ENCODE data around the gene PLXNB3.

PLXNB3 gene

GRCh38 chrX:153792368-153792767 lies 28.3 kb downstream of the PLXNB3 start:
- no peak for DNase-seq (ENCODE audit: low spot score)

DNA sequence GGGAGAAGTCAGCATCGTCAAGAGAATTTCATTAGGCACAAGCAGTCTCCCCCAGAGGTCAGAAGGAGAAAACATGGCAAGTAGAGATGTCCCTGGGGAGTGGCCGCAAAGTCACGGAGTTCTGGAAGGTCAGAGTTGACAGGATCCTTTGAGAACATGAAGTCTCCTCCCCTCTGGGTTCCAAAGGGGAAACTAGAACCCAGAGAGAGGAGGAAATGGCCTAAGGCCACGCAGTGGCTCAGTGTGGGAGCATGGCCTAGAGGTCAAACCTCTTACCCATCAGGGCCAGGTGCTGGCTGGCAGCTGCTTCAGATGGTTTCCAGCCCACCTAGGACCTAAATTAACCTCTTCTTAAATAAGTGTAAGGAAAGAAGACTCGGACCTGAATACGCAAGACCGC lies 29.2 kb downstream of the PLXNB3 start:
- DNase-seq (ENCODE audit: low spot score) = no peak

DNA sequence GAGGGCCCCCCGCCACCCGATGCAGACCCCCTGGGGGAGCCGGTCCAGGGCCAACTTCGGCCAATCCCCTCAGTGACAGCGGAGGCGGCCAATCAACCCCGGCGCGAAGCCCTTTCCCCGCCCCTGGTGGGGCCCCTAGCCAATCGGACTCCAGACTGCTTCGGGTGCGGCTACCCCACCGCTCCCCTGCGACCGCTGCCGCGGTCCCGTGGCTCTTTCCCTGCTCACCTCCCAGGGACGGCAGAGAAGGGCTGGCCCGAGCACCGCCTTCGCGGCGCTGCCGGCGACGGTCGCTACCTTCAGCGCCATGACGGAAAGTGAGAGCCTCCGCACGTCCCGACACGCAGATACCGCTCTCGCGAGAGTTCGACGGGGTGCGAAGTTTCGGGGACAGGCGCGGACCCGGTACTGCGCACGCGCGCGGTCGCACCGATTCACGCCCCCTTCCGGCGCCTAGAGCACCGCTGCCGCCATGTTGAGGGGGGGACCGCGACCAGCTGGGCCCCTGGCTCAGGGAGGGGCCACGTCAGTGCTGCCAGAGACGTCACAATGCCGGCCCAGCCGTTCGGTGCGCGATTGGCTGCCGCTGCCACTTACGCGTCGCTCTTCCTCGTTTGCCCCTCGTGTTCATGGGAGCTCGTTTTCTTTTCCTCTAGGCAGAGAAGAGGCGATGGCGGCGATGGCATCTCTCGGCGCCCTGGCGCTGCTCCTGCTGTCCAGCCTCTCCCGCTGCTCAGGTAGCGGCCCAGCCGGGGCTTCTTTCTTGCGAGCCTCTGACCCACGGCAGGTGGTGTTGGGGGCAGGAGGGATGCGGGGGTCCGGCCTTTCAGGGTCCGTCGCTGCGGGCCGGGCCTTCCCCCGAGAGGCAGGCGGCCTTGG lies 30.2 kb downstream of the PLXNB3 start, which contains the start of the genes IDH3G and SSR4:
IDH3G (minus strand) TSS at position 358 of the 879 bp plus-strand sequence; CDS start at position 309, 49 bp downstream.
SSR4 (plus strand) TSS at position 651 of the 879 bp plus-strand sequence; CDS start at position 671, 20 bp downstream.
- peak; percentile 96 for DNase-seq (ENCODE audit: low spot score)

- peak; percentile 23 for DNase-seq (ENCODE audit: low spot score)
These were observed 31.1 kb downstream of the PLXNB3 start for GRCh38 chrX:153794897-153795816.

DNA sequence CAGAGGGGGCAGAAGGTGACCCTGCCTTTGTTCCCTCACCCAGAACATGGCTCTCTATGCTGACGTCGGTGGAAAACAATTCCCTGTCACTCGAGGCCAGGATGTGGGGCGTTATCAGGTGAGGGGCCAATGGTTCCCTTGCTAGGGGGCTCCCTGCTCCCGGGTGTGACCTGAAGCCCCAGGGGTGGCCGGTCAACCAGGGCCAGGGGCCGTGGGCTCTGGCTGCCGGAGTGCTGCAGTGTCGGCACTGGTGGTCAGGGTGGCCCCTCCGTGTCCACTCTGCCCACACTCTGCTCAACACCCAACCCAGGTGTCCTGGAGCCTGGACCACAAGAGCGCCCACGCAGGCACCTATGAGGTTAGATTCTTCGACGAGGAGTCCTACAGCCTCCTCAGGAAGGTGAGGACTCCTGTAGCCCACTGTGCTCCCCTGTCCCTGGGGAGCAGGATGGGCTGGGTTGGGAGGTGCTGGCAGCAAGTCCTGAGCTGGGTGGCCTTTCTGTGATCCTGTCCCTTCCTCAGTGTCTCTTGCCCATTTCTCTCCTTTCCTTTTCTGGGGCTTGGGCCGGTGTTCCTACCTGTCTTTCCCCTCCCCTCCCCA lies 33.5 kb downstream of the PLXNB3 start:
- no peak for DNase-seq (ENCODE audit: low spot score)

GRCh38 chrX:153799326-153799725 lies 35.3 kb downstream of the PLXNB3 start:
- no peak for DNase-seq (ENCODE audit: low spot score)

- no peak for DNase-seq (ENCODE audit: low spot score)
These were observed 36.2 kb downstream of the PLXNB3 start for GRCh38 chrX:153800177-153800722.

DNA sequence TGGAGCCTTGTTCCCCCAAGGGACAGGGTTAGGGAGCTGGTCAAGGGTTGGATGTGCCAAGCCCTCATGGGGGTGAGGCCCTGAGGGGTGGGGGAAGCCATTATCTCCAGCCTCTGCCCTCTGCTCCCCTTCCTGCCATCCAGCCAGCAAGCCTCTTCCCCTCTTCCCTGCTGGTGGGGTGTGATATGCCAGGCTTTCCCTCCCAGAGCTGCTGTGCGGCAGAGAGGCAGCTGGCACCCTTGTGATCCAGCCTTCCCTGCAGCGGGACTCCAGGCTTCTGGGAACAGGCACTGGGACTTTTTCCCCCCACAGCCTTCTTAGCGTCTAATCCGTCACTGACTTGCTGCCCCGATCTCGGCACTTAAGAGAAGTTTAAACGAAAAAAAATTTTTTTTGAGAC lies 36.7 kb downstream of the PLXNB3 start:
- no peak for DNase-seq (ENCODE audit: low spot score)

GRCh38 chrX:153801669-153802068 lies 37.6 kb downstream of the PLXNB3 start:
- DNase-seq (ENCODE audit: low spot score) = no peak

DNA sequence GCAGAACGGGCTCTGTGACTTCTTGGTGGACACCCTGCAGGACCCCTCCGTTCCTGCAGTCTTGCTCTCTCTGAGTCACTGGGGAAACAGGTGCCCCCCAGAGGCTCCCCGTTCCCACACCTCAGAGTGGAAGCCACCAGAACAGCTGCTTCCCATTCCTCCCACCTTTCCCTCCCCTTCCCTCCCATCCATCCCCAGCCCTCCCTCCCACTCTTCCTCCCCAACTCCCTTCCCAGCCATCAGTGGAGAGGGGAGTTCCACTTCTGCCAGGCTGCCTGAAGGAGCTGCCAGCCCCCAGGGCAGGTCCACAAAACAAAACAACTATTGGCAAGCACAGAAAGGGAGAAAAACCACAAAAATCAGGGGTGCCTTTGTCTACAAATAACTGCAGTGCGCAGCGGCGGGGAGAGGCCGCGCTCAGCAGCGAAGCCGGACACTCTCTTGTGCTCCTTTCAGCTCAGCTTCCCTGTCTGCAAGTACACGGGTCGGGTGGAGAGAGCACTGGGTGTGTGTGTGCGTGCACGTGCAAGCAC lies 38.5 kb downstream of the PLXNB3 start:
- no peak for DNase-seq (ENCODE audit: low spot score)

DNA sequence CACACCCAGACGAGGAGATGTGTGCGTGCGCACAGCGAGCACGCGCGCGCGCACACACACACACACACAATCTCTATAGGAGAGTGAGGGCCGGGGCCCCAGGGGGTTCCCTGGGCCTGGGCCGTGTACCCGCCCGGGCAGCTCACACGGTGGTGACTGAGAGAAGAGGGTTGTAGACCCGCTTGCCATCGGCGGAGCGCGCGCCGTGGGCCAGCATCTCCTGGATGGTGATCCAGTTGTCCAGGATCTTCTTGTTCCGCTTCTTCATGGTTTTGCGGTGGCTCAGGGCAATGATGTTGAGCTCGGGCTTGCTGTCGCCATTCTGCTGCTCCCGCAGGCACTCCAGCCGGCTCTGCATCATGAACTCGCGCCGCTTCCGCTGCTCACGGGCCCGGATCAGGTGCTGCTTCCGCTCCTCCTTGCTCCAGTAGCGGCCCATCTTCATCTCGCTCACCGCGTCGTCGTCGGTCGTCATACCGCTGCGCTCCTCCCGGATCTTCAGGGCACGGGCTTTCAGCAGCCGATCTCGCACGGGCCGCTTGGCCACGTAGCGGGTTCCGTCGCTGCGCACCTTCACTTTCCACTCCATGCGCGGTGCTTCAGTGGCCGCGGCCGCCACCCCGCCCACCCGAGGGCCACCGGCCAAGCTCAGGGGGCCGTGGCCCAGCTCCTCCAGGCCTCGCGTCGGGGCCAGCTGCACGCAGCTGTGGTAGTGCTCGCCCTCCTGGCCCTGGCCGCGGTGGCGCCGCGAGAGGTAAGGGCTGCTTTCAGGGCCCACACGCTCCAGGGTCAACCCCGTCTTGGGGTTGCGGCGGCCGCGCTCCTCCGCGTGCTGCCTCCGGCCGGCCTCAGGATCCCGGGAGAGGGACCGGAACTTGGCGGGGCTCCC lies 39.4 kb downstream of the PLXNB3 start:
- DNase-seq (ENCODE audit: low spot score) = no peak

- no peak for DNase-seq (ENCODE audit: low spot score)
These were observed 40.1 kb downstream of the PLXNB3 start for GRCh38 chrX:153804100-153804595.

DNA sequence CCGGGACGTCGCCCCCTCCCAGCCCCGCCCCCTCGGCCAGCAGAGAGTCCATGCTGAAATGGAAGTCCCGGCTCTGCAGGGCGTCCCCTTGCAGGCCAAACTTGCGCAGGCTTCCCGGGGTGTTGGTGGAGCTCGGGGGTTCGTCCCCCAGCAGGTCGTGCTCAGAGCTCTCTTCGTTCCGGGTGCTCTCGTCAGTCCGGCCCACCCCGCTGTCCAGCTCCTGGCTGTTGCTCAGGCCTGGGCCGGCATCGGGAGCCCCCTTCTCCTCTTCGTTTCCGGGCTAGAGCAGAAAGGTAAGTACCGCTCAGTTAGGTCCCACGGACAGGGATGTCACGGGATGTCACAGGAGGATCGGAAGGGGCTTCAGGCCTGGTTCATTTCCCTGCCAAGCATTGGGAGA lies 40.6 kb downstream of the PLXNB3 start:
- DNase-seq (ENCODE audit: low spot score) = no peak

DNA sequence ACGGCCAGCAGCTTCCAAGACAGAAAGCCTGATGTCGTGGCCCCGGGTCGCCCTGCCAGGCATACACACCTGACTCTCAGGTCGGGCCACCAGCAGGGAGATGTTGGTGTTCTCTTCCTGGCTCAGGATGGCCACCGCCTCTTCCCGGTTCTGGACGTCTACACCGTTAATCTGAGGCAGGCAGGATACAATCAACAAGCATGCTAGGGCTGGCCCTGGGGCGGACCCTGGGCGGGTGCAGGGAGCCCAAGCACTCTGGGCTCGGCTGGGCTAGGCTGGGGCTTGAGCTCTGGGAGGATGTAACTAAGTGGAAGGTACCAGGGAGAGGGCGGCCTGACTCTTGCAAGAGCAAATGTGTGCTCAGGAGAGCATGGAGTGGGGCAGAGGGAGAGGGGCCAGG lies 41.4 kb downstream of the PLXNB3 start:
- DNase-seq (ENCODE audit: low spot score) = no peak

- DNase-seq (ENCODE audit: low spot score) = no peak
These were observed 43.0 kb downstream of the PLXNB3 start for GRCh38 chrX:153806999-153807575.

DNA sequence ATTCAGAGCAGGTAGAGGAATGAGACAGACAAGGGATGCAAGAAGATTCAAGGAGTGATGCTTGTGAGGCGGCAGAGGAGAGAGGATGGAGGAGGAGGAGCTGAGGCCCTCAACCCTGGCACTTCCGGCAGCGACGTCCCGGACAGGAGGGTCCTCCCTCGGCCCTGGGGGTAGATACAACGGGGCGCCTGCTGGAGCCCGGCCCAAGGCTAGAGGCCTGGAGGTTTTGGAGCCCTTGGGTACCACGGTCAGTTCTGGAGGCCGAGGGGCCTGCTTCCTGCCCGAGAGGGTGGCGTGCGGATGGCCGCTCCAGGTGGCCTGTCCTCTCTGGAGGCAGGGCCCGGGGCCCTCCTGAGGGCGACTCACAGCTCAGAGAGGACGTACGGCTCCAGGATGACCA lies 43.9 kb downstream of the PLXNB3 start:
- no peak for DNase-seq (ENCODE audit: low spot score)

- DNase-seq (ENCODE audit: low spot score) = no peak
These were observed 48.2 kb downstream of the PLXNB3 start for GRCh38 chrX:153812220-153812619.

GRCh38 chrX:153813161-153813560 lies 49.1 kb downstream of the PLXNB3 start:
- DNase-seq (ENCODE audit: low spot score) = no peak

- no peak for DNase-seq (ENCODE audit: low spot score)
These were observed 50.7 kb downstream of the PLXNB3 start for GRCh38 chrX:153814591-153815315.

Data from AG08395 (cell line).